GM13977 (cell line): ENCODE results near the gene SIGLEC1.

ENCODE experiments used
- DNase-seq: peaks from one replicate; pipeline ENCODE4 v3.0.0; 2012; ENCODE audit warnings: low spot score
- CTCF ChIP-seq: IDR thresholded peaks from 2 replicates; pipeline ENCODE4 v1.5.1; 2012; ENCODE audit warnings: mild to moderate bottlenecking, control low read depth; ENCODE audit not compliant: insufficient read depth; ENCODE audit errors: extremely low read depth, missing control alignments
- in situ Hi-C: fragments of 300-500 bp; cut with MboI; formaldehyde crosslinking; loops from one replicate; pipeline ENCODE4 v1.12.0; 2022; ENCODE audit warnings: low sequenced_read_pairs, low pct_unique_long_range_greater_than_20kb, mixed read lengths, inconsistent platforms; ENCODE audit not compliant: unreplicated experiment

The SIGLEC1 gene

GRCh38 chr20:3678198-3678597, 34.2 kb downstream of the SIGLEC1 start:
- DNase-seq, result no peak
- TF ChIP-seq CTCF, result no peak
- in situ Hi-C loops, result no loop called here

GRCh38 chr20:3677733-3678132, 34.7 kb downstream of the SIGLEC1 start:
- no peak for DNase-seq
- in situ Hi-C loops, result no loop called here
- no peak for TF ChIP-seq CTCF

GRCh38 chr20:3674995-3675900, 37.2 kb downstream of the SIGLEC1 start:
- in situ Hi-C loops, result no loop called here
- DNase-seq, result no peak
- no peak for TF ChIP-seq CTCF

- no peak for TF ChIP-seq CTCF
- no peak for DNase-seq
- in situ Hi-C loops, result no loop called here
These were observed 38.0 kb downstream of the SIGLEC1 start for GRCh38 chr20:3674447-3674846.

GRCh38 chr20:3673221-3674070, 39.0 kb downstream of the SIGLEC1 start:
- no peak for DNase-seq
- in situ Hi-C loops, result no loop called here
- TF ChIP-seq CTCF, result no peak

- TF ChIP-seq CTCF, result no peak
These were observed 39.7 kb downstream of the SIGLEC1 start for GRCh38 chr20:3672547-3673171.

More at GRCh38 chr20:3672547-3673171, 39.7 kb downstream of the SIGLEC1 start:
- DNase-seq, result no peak
- in situ Hi-C loops, result no loop called here
